ENCODE results near the gene WDR35. TPM values are rescaled to one million over a fixed set of nuclear protein-coding genes. Genes with fewer than 3 reads are reported as not detected.

The WDR35 gene
- total RNA-seq, 1 experiment from 2014 or later: 16.7 TPM

DNA sequence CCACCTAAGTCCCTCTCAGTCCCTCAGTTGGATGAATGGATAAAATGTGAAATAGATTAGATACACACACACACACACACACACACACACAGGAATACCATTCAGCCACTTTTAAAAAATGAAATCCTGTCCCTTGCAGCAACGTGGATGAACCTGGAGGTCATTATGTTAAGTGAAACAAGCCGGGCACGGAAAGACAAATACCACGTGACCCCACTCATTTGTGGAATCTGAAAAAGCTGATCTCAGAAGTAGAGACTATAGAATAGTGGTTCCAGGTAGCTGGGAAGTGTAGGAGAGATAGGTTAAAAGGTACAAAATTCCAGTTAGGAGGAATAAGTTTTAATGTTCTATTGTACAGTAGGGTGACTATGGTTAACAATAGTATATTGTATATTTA, 119.1 kb downstream of the WDR35 start:
- Mint-ChIP-seq H3K9me3 (no peaks in the 10 kb centered on the region), H3K27ac (no peak overlapping the region), H3K36me3 (ENCODE audit: insufficient read depth in 1 of 3, low read depth in 3 of 3) (no peaks in the 10 kb centered on the region; a peak in 1 of 7 replicates), H3K4me1 (peaks cover 4 to 12% of the 10 kb centered on the region in 2 experiments), H3K27me3 (ENCODE audit: low read depth) (peaks cover 46% of the 10 kb centered on the region), H3K4me3 (no peak overlapping the region)
- no peak overlapping the region for H2BK120ac ChIP-seq (ENCODE audit: low read depth, low read length, poor library complexity, severe bottlenecking)
- DNase-seq: no peak
- H2BK12ac ChIP-seq (ENCODE audit: insufficient read length, low read depth, low read length): no peak overlapping the region
- H3K18ac ChIP-seq (ENCODE audit: insufficient read length, low read depth, low read length): no peak overlapping the region
- H4K91ac ChIP-seq (ENCODE audit: insufficient read length, low read depth, low read length): no peak overlapping the region
- no peaks in the 10 kb centered on the region for H3K9me3 ChIP-seq (ENCODE audit: control insufficient read depth, low read depth, low read length)
- H3T11ph ChIP-seq (ENCODE audit: low read length): no peak overlapping the region
- no peak overlapping the region for H3K27ac ChIP-seq (ENCODE audit: insufficient read length, low read depth, low read length)
- no peak overlapping the region for H2BK15ac ChIP-seq (ENCODE audit: low read depth, low read length)
- H4K5ac ChIP-seq (ENCODE audit: insufficient read length, low read depth, low read length): no peak overlapping the region
- H2BK5ac ChIP-seq (ENCODE audit: insufficient read length, low read length): no peak overlapping the region
- H3K23ac ChIP-seq (ENCODE audit: insufficient read length, low read depth, low read length): no peak overlapping the region
- no peaks in the 10 kb centered on the region for H3K79me1 ChIP-seq (ENCODE audit: insufficient read depth, low read depth, low read length, poor library complexity, severe bottlenecking)
- no peak overlapping the region for H3K56ac ChIP-seq (ENCODE audit: insufficient read length, low read depth, low read length)
- no peak overlapping the region for H3K14ac ChIP-seq (ENCODE audit: insufficient read depth, low read length)
- H3K4ac ChIP-seq (ENCODE audit: low read depth, low read length): no peak overlapping the region
- no peak overlapping the region for H3K9ac ChIP-seq (ENCODE audit: extremely low read depth, insufficient read length, low read length)
- no peaks in the 10 kb centered on the region for H4K20me1 ChIP-seq (ENCODE audit: control insufficient read depth, insufficient read depth, insufficient read length)
- WGBS (ENCODE audit: extremely low coverage, insufficient read length, low lambda C conversion rate): no CpG with 5 or more reads among the region's 4 CpGs
- H2AK5ac ChIP-seq (ENCODE audit: insufficient read length, low read length): no peak overlapping the region
- H3K27me3 ChIP-seq (ENCODE audit: insufficient read depth, low read length): peaks cover 5% of the 10 kb centered on the region; the same call in 1 of the 2 replicates
- no peak overlapping the region for H2BK20ac ChIP-seq (ENCODE audit: low read depth, low read length, poor library complexity, severe bottlenecking)
- H3K4me2 ChIP-seq (ENCODE audit: insufficient read depth, insufficient read length, low read length): no peak overlapping the region
- H4K8ac ChIP-seq (replicated peaks; ENCODE audit: insufficient read length, low read depth, low read length): no peak overlapping the region
- H3K79me2 ChIP-seq (ENCODE audit: insufficient read depth, low read length): no peaks in the 10 kb centered on the region
- H3K23me2 ChIP-seq (ENCODE audit: insufficient read length, low read depth, low read length, poor library complexity, severe bottlenecking): peaks cover 8% of the 10 kb centered on the region
- TF ChIP-seq, protein P1, sequence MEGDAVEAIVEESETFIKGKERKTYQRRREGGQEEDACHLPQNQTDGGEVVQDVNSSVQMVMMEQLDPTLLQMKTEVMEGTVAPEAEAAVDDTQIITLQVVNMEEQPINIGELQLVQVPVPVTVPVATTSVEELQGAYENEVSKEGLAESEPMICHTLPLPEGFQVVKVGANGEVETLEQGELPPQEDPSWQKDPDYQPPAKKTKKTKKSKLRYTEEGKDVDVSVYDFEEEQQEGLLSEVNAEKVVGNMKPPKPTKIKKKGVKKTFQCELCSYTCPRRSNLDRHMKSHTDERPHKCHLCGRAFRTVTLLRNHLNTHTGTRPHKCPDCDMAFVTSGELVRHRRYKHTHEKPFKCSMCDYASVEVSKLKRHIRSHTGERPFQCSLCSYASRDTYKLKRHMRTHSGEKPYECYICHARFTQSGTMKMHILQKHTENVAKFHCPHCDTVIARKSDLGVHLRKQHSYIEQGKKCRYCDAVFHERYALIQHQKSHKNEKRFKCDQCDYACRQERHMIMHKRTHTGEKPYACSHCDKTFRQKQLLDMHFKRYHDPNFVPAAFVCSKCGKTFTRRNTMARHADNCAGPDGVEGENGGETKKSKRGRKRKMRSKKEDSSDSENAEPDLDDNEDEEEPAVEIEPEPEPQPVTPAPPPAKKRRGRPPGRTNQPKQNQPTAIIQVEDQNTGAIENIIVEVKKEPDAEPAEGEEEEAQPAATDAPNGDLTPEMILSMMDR (conservative IDR thresholded peaks at IDR 0.05): no peak
- H3K4me1 ChIP-seq (ENCODE audit: insufficient read depth, low read length): no peaks in the 10 kb centered on the region
- H2AFZ ChIP-seq (ENCODE audit: low read length): no peak overlapping the region

Data from H9 (cell line).